Measurements from ENCODE around the gene SLC47A2.

GRCh38 chr17:19737305-19738072 is 21.1 kb upstream of the SLC47A2 start:
- TF ChIP-seq CTCF (IDR thresholded peaks at IDR 0.05) (no peak), POLR2A (IDR thresholded peaks at IDR 0.05) (no peak), POLR2AphosphoS5 (IDR thresholded peaks at IDR 0.05; ENCODE audit: insufficient read depth in 1 of 2, low read depth in 1 of 2) (no peak)

All from vagina (tissue), 2 donors.